ENCODE results near the gene WNT11.

DNA sequence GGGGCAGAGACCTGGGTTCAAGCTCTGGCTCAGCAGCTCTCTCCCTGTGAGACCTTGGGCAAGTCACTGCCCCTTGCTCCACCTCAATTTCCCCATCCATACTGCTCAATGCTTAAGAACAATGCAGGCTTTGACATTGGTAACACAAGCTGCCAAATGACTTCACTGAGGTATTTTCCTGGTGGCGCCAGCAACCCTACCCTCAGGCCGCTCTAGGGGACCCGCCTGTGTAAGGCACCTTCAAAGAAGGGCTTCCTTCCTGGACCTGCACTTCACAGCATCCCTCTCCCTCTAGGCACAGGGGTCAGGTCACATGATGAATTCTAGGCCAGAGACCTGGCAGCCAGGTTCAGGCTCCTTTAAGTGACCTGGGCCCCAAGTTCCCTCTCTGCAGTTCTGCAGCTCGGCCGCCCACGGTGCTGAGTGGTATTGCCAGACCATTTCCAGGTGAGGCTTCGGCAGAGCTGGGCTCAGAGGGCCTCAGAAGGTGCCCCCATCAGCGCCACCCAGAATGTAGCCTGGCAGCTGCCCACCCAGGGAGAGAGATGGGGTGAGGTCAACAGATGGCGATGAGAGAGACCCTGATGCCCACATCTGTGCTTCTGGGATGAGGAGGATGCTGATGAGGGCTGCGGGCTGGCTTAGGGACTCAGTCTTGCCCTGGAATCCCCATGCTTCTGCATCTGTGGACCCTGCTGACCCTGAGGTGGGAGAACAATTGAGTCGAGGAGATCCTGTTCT, 4.5 kb downstream of the WNT11 start:
- TF ChIP-seq, protein P1, sequence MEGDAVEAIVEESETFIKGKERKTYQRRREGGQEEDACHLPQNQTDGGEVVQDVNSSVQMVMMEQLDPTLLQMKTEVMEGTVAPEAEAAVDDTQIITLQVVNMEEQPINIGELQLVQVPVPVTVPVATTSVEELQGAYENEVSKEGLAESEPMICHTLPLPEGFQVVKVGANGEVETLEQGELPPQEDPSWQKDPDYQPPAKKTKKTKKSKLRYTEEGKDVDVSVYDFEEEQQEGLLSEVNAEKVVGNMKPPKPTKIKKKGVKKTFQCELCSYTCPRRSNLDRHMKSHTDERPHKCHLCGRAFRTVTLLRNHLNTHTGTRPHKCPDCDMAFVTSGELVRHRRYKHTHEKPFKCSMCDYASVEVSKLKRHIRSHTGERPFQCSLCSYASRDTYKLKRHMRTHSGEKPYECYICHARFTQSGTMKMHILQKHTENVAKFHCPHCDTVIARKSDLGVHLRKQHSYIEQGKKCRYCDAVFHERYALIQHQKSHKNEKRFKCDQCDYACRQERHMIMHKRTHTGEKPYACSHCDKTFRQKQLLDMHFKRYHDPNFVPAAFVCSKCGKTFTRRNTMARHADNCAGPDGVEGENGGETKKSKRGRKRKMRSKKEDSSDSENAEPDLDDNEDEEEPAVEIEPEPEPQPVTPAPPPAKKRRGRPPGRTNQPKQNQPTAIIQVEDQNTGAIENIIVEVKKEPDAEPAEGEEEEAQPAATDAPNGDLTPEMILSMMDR (conservative IDR thresholded peaks at IDR 0.05): no peak
- no peak for TF ChIP-seq EZH2 (IDR thresholded peaks at IDR 0.05; ENCODE audit: low read depth)

All from PC-9 (cell line).